ENCODE results near the gene CEP162.
A peak's percentile ranks its signal among the peaks of the same experiment; 100 is the strongest.
"Not testable (repeated sequence)": the region's sequence is repeated elsewhere in the genome, so short reads cannot be mapped to it uniquely, and the experiment has no call there.

The CEP162 gene, protein sequence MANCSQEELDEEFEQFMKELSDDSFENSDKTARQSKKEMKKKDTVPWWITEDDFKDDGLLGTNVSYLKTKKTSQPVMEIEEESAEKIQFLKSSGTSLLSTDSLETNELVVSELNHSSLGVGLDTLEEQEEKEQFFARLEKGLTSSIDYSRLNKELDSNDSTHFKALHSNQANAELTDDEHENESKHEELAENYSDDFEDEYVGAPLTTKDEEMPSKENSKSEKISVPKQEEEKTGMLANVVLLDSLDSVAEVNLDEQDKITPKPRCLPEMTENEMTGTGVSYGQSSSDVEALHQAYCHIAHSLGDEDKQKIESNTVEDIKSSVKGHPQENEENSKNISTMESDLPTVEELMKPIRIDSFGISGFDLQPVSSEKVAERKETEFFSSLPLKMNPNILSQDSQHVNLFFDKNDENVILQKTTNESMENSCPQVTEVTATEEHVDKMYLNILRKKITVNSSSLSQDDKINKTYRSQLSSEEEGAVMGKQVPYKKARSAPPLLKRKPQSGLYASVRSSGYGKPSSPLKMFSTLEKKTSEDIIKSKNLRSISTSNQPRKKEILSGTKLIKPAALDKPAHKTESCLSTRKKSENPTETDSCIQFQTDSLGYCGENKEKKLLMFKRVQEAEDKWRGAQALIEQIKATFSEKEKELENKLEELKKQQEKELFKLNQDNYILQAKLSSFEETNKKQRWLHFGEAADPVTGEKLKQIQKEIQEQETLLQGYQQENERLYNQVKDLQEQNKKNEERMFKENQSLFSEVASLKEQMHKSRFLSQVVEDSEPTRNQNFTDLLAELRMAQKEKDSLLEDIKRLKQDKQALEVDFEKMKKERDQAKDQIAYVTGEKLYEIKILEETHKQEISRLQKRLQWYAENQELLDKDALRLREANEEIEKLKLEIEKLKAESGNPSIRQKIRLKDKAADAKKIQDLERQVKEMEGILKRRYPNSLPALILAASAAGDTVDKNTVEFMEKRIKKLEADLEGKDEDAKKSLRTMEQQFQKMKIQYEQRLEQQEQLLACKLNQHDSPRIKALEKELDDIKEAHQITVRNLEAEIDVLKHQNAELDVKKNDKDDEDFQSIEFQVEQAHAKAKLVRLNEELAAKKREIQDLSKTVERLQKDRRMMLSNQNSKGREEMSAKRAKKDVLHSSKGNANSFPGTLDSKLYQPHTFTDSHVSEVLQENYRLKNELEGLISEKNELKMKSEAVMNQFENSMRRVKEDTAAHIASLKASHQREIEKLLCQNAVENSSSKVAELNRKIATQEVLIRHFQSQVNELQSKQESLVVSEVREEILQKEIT (N-terminal part only)

DNA sequence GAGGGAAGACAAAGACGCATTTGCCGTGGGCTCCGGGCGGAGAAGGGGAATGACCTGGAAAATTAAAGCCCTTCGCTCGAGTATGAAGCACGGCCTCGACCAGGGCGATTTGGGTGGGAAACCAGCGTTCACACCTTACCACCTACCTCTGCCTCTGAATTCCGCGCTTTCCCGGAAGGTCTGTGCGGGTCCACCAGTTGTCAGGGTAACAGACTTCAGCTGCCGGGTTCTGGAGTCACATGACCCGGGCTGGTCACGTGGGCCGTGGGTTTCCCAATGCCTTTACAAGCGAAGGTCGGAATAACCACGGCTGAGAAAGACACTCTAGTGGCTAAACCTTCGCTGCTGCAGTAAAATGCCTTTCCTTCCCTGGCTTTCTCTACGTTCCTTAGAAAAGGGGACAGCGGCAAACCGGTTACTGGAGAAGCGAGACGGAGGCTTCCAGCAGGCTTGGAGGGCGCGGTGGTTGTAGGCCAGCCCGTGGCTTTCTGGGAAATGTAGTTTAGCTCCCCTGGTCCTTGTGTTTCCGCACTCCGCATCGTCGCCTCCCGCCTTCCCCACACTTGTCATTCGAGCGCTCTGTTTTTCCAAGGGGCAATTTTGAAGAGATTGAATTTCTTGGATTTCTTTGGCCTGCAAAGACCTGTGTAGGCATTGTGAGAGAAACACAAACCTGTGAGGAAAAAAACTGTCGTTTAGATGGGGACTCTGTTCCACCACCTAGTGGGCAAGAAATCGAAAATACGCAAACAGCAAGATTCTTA lies at the start of gene CEP162:
Gene CEP162, minus strand, starts transcription at position 210 of the 764 bp plus-strand sequence. CDS start 1,250 bp downstream, outside the sequence.
- DNase-seq, result peak; percentile 75

DNA sequence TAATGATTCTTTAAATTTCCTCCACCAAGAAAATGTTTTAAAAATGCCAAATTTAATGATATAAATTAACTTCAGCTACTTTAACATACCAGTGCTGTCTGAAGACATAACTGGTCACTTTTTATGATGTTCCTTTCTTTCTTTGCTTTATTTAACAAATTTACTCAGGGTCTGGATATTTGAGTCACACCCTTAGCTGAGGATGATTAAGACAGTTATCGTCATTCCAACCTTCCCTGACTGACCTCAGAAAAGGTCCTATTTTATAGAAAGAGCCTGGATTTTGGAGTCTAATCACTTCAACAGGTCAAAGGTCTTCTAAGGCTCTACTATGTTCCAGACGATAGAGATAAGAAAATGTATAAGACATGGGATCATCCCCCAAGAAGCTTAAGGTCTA lies 47.4 kb upstream of the CEP162 start:
- DNase-seq, result no peak

DNA sequence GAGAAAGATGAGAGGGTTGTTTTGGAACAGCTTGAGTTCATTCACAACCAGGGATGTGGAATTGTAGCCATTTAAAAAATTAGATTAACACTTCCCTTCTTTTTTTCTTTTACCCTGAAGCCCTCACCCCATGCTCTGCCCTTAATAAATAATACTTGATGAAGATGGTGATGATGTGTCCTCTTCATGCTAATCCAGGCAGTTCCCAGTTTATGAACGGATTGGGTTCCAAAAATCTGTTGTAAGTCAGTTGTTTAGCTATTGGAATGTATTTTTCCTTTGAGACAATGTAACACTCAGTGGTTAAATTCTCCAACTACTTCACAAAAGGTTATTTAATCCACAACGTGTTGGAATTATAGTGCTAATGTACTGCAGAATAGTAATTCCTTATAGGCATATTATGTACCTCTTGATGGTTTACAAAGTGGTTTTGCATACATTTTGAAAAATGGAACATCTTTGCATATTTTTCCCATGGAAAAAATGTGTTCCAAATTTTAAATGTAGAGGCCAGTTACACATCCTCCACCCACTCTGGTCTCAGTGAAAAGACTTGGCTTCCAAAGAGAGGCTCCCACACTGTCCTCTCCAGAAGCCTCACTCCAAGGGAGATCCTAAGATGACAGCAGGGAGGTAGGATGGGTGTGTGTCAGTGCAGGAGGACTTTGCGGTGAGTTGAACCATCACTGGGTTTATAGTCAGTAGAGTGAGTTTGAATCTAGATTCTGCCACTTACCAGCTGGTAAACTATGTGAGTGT lies 45.8 kb upstream of the CEP162 start:
- no peak for DNase-seq

DNA sequence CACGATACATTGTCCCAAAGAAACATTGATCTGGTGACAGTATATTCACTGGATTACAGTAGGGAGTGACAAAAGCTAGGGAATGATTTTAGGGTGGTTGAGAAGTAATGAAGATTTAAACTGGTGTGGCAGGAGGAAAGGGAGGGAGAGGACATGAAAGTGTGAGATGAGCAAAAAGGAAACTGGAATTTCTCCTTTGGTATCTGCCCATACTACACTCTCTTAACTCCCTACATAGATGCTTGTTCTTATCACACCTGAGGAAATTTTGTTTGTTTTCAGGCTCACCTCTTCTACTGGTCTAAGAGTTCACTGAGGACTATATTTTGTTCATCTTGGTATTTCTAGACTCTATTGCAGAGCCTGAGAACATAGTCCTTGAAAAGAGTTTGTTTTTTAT lies 44.9 kb upstream of the CEP162 start:
- DNase-seq, result no peak

DNA sequence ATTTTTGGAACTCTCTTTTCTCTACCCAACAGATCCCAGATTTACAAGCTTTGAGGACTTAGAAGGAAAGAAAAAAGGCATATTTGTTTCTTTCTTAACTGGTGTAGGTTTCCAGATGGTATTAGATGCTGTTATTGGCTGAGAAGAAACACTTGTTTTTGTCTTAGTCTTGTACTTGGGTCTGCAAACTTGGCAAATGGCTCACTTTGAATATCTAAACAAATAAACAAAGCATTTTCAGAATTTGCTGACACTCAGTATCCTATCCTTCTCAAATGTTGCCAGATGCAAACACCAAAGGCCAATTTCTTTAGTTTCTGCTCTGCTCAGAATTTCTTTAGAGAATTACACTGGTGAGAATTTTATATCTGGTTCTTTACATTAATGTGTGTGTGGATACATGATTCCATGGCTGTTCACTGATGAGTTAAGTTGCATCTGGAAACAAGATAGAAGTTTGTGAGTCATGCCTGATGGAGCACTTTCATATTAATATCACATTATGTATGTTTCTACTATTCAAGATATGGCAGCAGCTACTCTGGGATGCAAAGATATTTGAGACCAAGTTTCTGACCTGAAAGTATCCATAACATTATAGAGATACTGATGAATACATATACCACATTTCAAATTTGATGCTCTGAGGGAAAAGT lies 43.7 kb upstream of the CEP162 start:
- DNase-seq, result no peak

DNA sequence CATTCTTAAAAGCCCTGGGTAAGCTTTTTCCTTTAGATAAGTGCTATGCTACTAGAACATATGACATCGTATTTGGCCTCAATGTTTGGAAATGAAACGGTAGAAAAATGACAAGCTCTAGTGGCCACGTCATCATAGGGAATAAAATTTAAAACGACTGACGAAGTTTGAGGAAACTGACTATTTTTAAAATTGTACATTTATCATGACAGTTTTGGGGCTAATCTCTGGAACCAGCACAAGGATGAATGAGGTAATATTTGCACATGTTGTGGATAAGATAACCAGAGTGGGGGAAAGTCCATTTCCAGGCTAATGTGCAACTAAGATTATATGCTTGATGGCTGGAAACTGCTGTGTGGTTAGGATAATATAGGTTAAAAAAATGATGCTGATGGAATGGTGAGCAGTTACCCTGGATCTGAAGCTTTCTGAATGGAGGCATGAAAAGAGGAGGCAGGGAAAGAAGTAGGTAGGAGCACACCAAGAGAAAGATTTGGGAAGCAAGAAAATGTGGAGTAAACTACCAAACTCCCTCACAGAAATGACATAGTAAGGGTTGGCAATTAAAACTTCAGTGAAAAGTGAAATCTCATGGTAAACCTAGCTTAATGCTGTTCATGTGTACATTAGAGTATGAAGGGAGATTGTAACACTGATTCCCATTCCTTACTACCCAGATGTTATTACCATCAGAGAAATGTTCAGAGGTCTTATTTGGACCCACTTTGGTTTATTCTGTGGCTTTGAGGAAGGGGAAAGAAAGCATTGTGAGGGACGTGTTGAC lies 42.7 kb upstream of the CEP162 start:
- DNase-seq, result no peak

DNA sequence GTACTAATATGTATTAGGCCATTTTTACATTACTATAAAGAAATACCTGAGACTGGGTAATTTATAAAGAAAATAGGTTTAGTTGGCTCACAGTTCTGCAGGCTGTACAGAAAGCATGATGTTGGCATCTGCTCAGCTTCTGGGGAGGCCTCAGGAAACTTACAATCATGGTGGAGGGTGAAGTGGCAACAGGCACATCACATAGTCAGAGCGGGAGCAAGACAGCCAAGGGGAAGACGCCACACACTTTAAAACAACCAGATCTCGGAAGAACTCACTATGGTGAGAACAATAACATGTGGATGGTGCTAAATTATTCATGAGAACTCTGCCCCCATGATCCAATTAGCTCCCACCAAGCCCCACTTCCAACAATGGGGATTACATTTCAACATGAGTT lies 41.3 kb upstream of the CEP162 start:
- no peak for DNase-seq

DNA sequence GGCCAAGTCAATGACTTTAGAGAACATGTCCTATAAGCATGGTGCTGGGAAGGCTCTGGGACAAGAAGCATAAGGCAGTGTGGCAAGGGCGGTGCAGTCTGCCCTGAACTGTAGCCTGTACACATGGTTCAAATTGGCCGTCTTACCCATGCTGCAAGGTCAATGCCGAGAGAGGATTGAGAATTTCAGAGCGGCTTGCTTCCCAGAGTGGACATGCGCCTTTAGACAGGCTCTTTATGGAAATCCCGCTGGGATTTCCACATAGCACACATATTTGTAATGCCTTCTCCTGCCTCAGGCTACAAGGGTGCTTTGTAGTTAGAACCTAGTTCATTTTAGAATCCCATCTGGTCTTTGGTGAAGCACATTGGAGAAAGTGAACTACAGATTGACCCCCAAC lies 36.1 kb upstream of the CEP162 start:
- DNase-seq, result no peak

DNA sequence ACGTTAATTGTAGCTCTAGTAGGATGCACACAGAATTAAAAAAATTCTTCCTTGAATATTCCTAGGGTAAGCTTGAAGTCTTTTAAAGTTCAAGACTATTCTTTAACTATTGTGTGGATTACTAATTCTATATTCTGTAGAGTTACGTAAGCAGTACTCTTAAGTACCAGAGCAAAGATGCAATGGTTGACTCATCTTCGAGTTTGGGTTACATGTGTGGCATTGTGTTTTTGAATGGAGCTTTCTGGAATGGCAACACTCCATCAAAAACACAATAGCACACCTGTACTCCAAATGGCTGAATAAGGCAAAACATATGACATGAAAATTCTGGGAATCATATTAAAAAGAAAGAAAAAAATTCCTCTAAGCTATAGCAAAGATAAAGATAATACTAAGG lies 33.5 kb upstream of the CEP162 start:
- DNase-seq, result no peak

DNA sequence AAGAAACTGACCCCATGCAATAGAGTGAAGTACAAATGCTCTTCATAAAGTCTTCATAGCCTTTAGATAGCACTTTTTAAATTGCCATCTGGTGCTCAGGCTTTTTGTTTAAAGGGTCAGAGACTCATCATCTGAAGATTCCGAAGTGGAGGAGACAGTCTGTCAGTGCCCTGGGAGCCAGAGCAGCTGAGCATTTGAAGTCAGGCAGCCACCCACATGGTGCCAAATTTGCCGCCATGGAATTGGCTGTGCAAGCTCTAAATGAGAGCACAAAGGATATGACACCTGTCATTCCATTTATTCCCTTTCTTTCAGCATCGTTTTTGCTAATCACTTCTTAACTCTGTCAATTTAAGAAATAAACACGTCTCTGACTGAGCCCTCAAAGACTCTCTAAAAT lies 32.8 kb upstream of the CEP162 start:
- DNase-seq, result no peak

DNA sequence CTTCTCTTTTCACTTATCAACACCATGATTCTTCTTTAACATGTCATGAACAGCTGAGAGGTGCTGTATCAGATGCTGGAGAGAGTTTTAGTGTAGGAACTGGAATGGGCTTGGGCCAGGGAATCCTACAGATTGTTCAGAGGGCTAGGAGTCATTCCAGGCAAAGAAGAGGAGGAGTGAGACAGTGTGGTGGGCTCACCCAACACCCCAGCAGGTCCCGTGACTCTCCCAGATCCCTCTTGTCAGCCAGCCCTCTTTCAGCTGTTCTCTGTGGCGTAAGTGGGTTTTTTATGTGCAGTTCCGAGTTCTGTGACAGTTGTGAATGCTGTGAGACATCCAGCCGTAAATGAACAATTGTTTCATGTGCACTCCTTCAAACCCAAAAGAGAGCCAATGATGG lies 31.4 kb upstream of the CEP162 start:
- no peak for DNase-seq

DNA sequence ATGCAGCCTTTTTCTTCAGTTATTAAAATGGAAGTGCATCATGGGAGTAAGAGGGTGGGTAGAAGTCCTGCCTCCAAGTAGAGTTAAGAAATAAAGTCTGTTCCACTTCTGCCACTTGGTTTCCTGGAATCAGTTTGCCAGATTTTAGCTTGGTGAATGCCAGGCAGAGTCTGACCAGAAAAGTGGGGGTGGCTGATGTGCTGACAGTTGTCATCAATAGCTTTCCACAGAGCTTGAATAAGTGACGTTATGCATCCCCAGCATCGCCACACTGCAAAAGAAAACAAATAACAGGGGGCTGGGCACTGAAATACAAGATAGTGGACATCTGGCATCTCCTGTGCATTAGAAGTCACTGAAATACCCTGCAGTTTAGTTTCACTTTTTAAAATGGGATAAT lies 30.8 kb upstream of the CEP162 start:
- DNase-seq, result no peak

DNA sequence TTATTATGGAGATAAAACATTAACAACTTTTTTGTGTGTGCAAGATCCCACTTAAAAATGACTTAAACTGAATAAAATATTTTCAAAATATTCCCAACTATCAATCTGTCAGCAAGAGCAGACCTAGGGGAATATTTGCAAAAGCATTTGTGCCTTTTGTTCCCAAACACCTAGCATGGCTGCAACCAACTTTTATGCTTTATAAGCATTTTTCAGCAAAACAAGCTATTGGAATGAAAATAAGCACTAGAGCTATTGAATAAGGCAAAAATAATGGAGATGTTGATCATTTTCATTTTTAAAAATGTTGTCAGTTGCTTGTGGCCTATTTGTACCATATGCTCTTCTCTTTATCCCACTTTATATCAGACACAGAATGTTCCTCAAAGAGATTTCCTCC lies 28.2 kb upstream of the CEP162 start:
- no peak for DNase-seq

DNA sequence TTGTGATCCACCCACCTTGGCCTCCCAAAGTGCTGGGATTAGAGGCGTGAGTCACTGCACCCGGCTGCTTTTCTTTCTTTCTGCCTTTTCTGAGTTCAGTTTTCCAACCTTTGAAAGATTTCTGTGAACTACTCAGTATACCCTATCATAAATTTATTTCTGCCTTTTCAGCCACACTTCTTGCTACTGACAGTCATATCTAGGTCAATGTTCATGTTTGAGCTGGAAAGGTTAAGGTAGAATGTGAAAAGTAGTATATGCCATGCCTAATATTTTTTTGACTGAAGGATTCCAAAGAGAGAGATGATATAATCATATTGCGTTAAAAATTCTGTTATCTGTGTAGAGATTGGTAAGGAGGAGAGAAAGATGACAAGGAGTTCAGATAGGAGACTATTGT lies 25.9 kb upstream of the CEP162 start:
- DNase-seq, result no peak

DNA sequence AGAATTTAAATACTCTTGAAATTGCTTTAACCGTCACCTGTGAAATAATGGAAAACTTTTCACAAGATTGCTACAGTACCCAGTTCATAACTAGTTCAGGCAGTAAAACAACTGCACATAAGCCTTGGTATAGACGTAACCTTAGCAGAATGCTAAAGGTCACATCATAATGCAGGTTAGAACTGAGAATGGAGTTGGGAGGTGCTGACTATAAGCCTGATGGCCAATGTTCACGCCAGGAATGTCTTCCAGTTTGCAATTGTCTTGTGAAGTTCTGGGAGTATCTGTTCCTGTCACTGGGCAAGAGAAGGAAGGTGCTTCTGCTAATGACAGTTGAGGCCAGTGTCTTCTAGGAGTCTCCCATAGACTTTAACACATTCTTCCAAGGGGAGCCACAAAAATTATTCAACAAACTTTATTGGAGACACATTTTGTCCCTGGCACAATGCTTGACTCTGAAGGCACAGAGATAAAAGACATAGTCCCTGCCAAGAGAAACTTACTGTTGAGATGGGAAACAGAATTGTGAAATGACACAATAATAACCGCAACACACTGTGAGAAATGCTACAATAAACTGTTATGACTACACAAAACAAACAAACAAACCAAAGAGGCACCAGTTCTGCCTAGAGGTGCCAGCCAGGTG lies 24.6 kb upstream of the CEP162 start:
- no peak for DNase-seq

DNA sequence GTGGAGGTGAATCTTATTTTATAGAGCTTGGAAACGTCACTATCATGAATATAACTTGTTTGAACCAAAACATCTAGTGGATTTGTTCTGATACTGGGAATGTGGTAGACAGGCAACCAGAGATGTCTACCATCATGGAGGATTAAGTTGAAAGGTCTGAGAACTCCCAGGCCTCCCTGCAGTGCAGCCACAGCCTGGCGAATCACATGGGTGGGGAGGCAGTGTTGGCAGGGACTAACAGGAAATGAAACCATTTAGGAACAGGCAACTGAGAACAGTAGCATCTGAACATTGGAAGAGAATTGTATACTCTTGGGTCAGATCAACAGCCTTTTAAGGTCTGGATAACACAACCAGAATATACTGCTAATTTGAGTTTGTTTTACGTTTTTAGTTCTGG lies 22.3 kb upstream of the CEP162 start:
- DNase-seq, result no peak

DNA sequence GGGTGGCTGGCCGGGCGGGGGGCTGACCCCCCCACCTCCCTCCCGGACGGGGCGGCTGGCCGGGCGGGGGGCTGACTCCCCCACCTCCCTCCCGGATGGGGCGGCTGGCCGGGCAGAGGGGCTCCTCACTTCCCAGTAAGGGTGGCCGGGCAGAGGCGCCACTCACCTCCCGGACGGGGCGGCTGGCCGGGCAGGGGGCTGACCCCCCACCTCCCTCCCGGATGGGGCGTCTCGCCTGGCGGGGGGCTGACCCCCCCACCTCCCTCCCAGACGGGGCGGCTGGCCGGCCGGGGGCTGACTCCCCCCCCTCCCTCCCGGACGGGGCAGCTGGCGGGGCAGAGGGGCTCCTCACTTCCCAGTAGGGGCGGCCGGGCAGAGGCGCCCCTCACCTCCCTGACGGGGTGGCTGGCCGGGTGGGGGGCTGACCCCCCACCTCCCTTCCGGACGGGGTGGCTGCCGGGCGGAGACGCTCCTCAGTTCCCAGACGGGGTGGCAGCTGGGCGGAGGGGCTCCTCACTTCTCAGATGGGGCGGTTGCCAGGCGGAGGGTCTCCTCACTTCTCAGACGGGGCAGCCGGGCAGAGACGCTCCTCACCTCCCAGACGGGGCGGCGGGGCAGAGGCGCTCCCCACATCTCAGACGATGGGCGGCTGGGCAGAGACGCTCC lies 17.1 kb upstream of the CEP162 start:
- DNase-seq, result not testable (repeated sequence)

DNA sequence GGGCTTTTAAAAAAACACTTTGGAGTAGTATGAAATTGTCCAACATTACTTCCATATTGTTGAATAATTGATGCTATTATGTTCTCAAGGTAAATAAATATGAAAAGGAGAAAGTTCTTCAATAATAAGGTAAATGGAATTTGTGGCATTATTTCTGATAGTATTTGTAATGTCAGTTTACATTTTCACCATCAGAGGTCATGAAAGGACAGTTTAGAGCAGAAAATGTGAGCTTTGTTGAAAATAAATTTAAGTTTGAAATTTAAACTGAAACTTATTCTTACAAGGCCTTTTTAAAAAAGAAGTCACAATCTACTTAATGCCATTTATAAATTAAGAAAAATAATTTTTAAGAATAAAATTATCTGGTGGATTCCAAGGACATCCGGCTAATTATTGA lies 15.8 kb upstream of the CEP162 start:
- no peak for DNase-seq

DNA sequence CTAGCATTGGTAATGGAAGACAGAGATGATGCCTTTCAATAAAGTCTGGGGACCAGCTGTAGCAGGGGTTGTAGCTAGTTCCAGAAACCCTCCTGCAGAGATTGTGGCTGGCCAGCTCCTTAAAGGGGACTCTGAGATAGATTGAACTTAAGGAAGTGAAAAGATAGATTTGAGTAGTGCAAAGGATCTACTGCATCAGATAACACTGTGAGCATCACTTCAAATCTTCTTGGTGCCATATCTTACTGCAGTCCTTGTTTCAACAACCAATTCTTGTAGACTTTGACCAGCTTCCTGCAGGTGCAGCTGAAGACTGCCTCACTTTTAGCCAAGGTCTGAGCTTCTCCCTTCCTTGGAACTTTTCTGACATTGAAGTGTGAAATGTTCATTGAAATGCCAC lies 14.8 kb upstream of the CEP162 start:
- DNase-seq, result no peak

Measured in NCI-H1048 (cell line).